GM21619 (cell line): ENCODE results near the gene HMBS.
"Not testable (repeated sequence)": the region's sequence is repeated elsewhere in the genome, so short reads cannot be mapped to it uniquely, and the experiment has no call there.

Experiments used
- ATAC-seq: cut with Tn5 transposase; IDR thresholded peaks from one replicate; pipeline ENCODE4 v1.9.1; 2021; ENCODE audit not compliant: unreplicated experiment

HMBS gene

GRCh38 chr11:119084663-119085436 lies at the start of gene HMBS:
Gene HMBS, plus strand, starts transcription at chr11:119084881. Its CDS starts 153 bp downstream, at chr11:119085034.
- ATAC-seq: peak; percentile 88

DNA sequence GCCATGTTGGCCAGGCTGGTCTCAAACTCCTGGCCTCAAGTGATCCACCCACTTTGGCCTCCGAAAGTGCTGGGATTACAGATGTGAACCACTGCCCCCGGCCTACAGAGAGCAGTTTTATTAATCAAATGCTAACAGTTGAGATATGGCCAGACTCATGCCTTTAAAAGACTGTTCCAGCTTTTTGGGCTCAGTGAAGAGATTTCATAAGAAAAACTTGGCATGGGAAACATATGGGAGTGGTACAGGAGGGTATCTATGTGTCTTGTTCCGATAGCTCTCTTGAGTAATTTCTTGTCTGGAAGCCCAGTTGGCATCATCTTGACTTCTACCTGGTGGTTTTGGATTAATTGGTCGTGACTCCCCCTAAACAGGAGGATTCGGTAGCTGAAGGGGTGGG lies 45.8 kb upstream of the HMBS start:
- ATAC-seq: no peak

- not testable (repeated sequence) for ATAC-seq
These were observed 45.2 kb upstream of the HMBS start for GRCh38 chr11:119039471-119039870.

DNA sequence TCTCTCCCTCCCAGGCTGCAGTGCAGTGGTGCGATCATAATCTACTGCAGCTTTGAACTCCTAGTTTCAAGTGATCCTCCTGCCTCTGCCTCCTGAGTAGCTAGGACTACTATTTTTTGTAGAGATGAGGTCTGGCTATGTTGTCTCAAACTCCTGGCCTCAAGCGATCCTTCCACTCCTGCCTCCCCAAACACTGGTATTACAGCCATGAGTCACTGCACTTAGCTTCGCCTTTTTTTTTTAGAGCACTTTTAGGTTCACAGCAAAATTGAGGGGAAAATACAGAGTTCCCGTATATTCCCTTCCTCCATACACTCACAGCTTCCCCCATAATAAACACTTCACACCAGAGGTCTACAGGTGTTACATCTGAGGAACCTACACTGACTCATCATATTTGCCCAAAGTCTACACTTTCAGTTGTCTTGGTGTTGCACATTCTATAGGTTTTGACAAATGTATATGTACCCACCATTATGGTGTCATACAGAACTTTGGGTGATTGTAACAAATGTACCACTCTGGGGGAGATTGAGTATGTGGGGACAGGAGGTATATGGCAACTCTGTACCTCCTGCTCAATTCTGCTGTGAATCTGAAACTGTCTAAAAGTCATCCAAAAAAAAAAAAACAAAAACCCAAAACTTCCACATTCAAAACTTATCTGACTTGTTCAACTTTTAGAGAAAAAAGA lies 42.7 kb upstream of the HMBS start:
- ATAC-seq: no peak

DNA sequence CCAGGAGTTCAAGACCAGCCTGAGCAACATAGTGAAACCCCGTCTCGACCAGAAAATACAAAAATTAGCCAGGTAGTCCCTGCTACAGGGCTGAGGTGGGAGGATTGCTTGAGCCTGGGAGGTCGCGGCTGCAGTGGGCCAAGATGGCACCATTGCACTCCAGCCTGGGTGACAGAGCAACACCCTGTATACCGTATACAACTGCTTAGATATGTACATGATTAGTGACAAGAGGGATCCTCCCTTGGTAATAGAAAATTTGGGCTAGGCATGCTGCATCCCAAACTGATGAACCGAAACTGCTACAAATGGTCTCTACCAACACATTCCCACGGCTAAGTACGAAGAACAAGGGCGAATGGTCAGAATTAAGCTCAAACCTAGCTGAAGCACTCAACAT lies 41.8 kb upstream of the HMBS start:
- no peak for ATAC-seq

DNA sequence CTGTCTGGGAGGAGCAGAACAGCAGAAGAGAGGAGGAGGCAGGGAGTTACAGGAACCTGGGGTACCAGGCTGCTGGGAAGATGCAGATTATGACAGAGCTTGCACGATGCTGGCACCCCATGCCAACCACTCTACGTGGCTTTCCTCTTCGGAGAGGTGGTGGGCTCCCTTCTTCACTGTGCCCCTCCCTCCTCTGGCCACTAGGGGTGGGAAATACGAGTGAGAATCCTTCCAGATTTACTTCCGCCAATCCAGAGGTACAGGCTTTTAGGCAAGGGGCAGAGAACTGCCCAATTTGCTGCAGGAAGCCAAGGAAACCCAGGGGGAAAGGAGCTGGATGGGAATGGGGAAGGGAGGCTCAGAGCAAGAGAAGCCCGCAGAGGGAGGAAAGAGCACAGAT lies 40.0 kb upstream of the HMBS start:
- ATAC-seq: no peak

DNA sequence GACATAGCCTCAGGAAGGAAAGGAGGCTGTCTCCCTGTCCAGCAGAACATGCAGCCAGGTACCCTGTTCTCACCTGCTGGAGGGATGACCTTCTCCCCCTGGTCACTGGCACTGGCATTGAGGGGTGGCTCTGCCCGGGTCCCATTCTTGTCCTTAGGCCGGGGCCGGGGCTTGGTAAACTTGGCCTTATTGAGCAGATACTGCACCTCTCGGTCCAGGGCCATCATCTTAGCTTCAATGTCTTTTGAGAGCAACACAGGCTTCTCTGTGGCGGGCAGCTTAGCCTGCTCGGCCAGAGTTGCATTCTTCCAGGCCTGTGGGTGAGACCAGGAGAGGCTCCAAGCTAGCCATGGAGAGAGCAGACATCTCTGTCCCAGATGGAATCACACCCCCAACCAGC lies 38.2 kb upstream of the HMBS start:
- ATAC-seq: no peak

DNA sequence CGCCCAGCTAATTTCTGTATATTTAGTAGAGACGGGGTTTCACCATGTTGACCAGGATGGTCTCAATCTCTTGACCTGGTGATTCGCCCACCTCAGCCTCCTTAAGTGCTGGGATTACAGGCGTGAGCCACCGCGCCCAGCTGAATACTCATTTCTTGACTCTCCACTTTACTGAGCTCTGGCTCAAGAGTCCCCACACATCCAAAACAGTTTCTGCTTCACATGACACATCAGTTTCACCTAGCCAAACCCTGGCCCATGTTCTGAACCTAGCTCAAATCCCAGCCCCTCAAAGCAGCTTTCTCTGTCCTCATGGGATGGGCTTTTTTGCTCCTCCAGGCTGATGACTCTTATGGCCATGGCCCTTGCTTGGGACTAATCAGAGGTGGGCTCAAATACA lies 37.5 kb upstream of the HMBS start:
- no peak for ATAC-seq

GRCh38 chr11:119048644-119049043 lies 36.0 kb upstream of the HMBS start:
- ATAC-seq: no peak

GRCh38 chr11:119049081-119049480 lies 35.6 kb upstream of the HMBS start:
- ATAC-seq: no peak

DNA sequence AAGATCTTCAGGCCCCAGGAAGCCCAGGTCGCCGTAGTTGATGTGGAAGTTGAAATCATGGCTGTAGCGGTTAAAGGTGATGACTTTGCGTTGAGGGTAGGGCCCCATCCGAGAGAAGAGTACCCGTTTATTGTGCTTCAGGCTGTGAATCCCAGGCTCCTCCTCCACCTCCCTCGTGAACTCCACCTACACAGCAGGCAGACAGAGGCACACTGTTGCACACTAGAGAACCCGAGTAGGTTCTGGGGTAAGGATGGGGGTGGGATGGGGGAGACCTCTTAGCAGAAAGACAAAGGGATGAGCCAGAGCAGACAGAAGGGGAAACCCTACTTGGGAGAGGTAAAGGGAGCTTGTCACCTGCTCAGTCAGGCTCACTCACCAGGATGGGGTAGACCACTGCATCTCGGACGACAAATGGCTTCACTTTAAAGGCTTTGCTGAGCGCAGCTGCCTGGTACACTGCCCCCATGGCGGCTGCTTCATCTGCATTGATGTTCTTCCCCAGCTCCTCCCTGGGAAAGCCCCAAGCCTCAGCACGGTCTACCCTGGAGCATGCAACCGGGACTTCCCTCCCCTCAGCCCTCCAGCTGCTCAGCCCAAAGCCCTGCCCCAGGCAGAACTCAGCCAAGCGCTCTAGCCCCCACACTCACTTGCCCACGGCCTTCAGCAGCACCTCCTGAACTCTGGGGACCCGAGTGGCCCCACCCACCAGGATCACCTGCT lies 33.1 kb upstream of the HMBS start:
- peak; percentile 48 for ATAC-seq

- peak; percentile 15 for ATAC-seq
These were observed 32.4 kb upstream of the HMBS start for GRCh38 chr11:119052163-119052814.

DNA sequence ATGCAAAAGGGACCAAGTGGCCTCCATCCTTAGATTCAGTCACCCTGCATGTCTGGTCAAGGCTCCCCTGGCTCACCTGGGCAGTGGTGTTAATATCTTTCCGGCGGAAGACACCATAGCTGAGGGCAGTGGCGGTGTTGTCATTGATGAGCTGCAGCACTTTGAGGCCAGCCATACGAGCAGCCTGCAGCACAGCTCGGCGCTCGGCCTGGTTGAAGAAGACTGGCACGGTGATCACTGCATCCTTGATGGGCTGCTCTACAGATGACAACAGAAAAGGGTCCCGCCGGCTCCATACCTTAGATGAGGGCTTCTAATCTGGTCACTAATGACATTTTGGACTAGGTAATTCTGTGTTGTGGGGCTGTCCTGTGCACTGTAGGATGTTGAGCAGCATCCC lies 30.3 kb upstream of the HMBS start:
- ATAC-seq: no peak

GRCh38 chr11:119055901-119056300 lies 28.8 kb upstream of the HMBS start:
- no peak for ATAC-seq

DNA sequence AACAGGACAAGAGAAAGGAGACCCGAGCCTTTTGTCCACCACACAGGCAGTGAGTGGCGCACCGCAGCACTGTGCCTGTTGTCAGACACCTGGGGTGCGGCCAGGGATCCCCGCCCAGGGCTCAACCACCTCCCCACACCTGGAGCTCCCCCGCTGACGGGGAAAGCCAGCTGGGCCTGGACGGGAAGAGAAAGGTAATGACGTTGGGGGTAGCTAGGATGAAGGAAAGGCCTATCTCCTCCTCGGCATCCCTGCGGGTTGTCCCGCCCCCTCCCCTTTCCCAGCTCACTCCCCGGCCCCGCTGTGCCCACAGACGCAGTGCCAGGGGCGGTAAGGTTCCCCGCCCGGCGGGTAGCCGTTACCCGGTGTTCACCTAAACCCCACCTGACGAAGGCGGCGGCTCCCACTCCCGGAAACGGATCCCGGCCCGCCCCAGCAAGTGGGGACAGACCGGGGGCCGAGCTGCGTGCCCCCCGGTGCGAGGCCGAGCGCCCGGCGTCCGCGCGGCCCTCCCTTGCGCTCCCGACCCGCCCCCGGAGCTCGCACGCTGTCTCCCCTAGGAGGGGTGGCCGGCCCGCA lies 28.2 kb upstream of the HMBS start:
- ATAC-seq: no peak

DNA sequence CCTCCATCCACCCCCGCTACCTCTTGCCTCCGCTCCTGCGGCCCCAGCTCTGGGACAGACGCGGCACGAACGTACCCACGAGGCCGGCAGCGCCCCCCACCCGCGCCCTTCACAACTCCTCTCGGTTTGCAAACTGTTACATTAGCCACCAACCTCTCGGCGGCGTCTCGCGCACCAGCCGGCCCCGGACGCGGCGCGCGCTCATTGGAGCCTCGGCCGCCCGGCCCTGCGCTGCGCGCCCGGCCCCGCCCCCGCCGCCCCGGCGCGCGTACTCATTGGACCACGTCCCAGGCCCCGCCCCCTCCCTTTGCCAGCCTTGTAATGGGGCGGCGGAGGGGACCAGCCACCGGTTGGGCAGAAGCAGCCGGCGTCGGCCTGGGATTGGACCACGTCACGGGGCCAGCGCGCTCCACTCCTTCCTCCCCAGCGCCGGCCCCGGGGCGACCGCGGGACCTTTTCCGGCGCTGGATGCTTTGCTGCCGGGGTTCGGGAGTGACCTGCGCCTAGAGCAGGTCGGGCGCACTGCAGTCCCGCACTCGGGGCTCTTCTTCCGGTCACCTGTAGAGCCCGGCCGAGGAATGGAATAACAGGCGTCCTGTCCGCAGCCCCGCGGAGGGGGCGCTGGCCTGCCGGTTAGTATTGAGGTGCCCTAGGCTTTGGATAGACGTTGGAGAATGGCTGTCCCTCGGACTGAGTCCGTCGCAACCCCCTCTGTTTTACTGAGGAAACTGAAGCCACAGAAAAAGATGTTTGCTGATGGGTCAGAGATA lies 27.5 kb upstream of the HMBS start, which contains the start of gene HYOU1:
TSS of gene HYOU1 (minus strand) at position 206 of the 770 bp plus-strand sequence. CDS start 1,045 bp downstream, outside the sequence.
- ATAC-seq: peak; percentile 92

GRCh38 chr11:119059128-119059527 lies 25.6 kb upstream of the HMBS start:
- not testable (repeated sequence) for ATAC-seq

- no peak for ATAC-seq
These were observed 23.4 kb upstream of the HMBS start for GRCh38 chr11:119061256-119061655.

DNA sequence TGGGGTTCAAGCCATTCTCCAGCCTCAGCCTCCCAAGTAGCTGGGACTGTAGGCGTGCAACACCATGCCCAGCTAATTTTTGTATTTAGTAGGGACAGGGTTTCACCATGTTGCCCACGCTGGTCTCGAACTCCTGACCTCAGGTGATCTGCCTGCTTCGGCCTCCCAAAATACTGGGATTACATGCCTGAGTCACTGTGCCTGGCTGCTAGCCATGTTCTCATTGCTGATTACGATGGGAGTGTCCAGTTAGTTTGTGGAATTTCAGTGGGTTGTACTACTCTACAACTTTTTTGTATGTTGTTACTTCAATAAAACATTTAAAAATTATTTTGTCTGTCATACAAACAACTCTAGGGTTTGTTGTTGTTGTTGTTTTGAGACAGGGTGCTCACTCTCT lies 21.9 kb upstream of the HMBS start:
- ATAC-seq: no peak

DNA sequence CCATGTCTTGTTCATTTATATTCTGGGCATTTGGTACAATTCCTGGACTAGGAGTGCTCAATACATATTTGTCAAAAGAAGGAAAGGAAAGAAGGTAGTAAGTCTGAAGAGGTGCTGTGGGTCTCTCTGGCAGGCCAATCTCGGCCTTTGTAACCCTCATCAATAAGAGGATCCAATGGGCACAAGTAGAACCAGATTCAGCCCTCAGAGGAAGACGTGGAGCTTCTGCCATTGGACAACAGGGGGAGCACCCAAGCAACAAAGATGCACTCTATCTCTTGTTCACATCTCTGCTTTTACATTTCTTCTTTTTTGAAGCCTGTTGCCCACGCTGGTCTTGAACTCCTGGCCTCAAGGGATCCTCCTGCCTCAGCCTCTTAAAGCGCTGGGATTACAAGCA lies 19.3 kb upstream of the HMBS start:
- no peak for ATAC-seq
